Activated CD8-positive, alpha-beta memory T cell treated with anti-CD3 and anti-CD28 coated beads, Interleukin-2, amount 10 ng/mL, durations not matched to agents 7 days and 5 days (primary cell): ENCODE results near the gene TOMM40L. TPM values are rescaled to one million over a fixed set of nuclear protein-coding genes. Genes with fewer than 3 reads are reported as not detected.

Experiments
- ATAC-seq: fragments of 150-1000 bp; cut with Tn5 transposase; one replicate; pipeline ENCODE4 v1.10.0; 2021; ENCODE audit warnings: moderate library complexity
- CTCF ChIA-PET: fragments of 350-600 bp; sonication (Branson Sonifier 250); formaldehyde crosslinking; loops from one replicate; lab custom pipeline; 2021; ENCODE audit warnings: antibody characterized with exemption; lab: Charles Lee
- DNase-seq: peaks from one replicate; pipeline ENCODE4 v3.0.0-alpha.2; 2020
- H3K27ac Mint-ChIP-seq: one replicate; pipeline ENCODE4 v1.8.0; 2021; ENCODE audit warnings: mild to moderate bottlenecking, mixed read lengths
- H3K27me3 Mint-ChIP-seq: one replicate; pipeline ENCODE4 v1.8.0; 2021; ENCODE audit warnings: mixed read lengths
- H3K36me3 Mint-ChIP-seq: one replicate; pipeline ENCODE4 v1.8.0; 2021; ENCODE audit warnings: mild to moderate bottlenecking, mixed read lengths
- H3K4me1 Mint-ChIP-seq: one replicate; pipeline ENCODE4 v1.8.0; 2021; ENCODE audit warnings: mixed read lengths
- H3K4me3 Mint-ChIP-seq: one replicate; pipeline ENCODE4 v1.8.0; 2021; ENCODE audit warnings: mild to moderate bottlenecking, moderate library complexity, mixed read lengths
- H3K9me3 Mint-ChIP-seq: one replicate; pipeline ENCODE4 v1.8.0; 2022; ENCODE audit warnings: low read depth, mixed read lengths
- total RNA-seq, 2 experiments: library from RNA; stranded (reverse); gene quantifications; one replicate each; pipeline ENCODE4 v1.2.3, GENCODE V29; 2021

The TOMM40L gene
- total RNA-seq: 10 to 100 TPM; 19.4 to 27.6 TPM

DNA sequence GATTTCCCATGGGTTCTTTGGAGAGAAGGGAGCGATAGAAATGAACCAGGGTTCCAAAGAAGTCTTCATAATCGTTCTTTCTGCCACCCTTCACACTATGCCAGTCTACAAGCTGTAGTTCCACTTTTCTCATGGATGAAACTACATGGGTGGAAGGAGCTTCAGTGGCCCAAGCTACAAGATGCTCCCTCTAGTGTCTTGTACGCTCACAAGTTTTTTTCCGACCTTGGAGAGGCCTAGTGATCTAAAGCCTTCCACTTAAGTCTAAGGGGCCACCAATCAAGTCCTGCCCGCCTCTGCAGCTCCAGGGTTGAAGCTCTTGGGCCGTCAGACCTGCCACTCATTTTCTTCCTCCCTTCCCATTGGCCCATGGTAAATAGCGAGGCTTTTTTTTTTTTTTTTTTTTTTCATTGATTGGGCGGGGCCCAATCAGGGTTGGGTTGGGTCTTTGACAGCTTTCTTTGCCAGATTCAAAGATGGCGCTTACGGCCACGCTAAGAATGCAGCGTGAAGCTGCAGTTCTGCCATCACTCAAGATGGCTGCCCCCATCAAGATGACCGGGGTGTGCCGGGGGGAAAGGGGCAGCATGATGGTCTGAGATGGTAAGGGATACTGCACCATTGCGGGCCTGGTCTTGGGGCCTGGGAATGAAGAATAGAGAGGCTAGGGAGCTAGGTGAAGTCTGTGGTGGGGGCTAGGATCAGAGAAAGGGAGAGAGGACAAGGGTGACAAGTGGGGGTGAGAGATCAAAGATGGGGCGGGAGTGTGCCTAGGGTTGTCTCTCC lies at the start of gene TOMM40L:
Gene TOMM40L, plus strand, starts transcription at position 527 of the 786 bp plus-strand sequence. CDS start 430 bp downstream, outside the sequence.
- peaks cover 32% of the 10 kb centered on the region for H3K4me1 Mint-ChIP-seq
- peak; percentile 98 for ATAC-seq
- H3K9me3 Mint-ChIP-seq: no peaks in the 10 kb centered on the region
- peak within 1 kb of the TSS; percentile 95 for H3K4me3 Mint-ChIP-seq
- DNase-seq: peak; percentile 97
- H3K27me3 Mint-ChIP-seq: no peaks in the 10 kb centered on the region
- peaks cover 3% of the 10 kb centered on the region for H3K36me3 Mint-ChIP-seq
- H3K27ac Mint-ChIP-seq: peak within 1 kb of the TSS; percentile 93
- CTCF ChIA-PET: interaction anchor here (0.6 to 11.7 kb wide), 38 partner anchors 8 to 514 kb away, joined by 3 to 215 read pairs (median 6); partner anchors contain the start of genes ADAMTS4, B4GALT3, CFAP126 and FCER1G

DNA sequence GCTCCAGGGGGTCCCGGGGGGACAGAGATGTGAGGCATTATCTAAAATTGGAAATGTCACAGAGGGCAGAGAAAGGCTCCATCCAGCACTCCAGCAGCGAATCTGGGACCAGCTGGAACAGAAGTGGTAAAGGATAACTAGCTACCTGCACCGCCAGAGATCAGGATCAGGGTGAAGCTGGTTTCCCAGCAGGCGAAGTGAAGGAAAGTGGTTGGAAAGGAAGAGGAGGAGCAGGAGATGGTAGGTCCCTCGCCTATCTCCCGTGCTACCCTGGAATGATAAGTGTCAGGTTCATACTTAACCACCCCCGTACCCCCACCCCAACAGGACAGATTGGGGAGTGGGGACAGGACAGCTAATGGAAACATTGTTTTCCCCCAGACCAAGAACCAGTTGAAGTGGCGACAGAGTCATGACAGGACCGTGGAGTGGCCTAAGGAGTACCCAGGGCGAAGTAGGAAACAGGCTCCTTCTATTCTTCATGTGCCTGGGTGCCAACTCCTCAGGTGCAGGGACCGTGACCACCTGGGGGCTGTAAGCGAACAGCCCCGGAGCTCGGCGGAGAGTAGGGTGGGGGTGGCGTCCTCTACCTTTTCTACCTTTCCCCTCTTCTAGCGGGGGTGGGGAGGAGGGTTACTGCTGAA lies 49.3 kb upstream of the TOMM40L start:
- CTCF ChIA-PET: interaction anchor here (1.1 to 3.7 kb wide), 6 partner anchors 8 to 51 kb away, joined by 3 to 34 read pairs (median 6); partner anchors contain the start of genes PPOX and TOMM40L

DNA sequence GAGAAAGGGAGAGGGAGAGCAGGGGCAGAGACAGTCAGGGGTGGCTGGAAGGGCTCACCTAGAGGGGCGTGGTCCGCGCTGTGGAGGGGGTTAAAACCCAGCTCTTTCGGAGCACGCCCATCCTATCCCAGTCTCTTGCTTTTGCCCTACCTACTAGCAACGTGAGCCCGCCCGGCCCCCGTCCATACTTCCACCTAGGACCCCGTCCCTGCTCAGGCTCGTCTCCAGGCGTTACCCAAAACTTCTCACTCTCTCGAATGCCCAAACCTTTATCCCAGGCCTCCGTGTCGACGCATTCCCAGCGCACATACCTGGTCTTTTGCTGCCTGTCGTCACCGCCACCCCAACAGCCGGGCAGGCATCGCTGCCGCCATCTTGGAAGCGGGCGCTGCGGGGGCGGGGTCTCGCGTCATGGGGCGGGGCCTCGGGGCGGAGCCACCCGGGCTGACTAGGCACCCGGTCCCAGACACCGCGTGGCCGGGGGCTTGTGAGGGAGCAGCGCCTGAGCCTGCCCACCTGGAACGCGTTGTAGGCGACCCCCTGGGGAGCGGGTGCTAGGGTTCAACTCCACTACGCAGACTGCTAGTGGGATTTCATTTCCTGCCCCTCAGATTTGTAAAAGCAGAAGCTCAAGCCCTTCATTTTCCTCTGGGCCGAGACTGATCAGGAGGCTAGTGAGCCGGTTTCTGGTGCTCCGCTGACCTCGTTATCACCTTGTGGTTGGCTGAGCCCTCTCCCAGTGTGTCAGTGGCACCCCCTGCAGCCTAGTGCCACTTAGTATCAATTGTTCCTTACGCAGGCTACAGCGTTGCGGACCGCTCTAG lies 48.5 kb upstream of the TOMM40L start, which contains the start of gene B4GALT3:
Gene B4GALT3, minus strand, starts transcription at position 396 of the 824 bp plus-strand sequence. CDS start 1,447 bp downstream, outside the sequence.
- DNase-seq (peak; percentile 94), ATAC-seq (peak; percentile 92)
- Mint-ChIP-seq H3K27ac (peak within 1 kb of the TSS; percentile 99), H3K27me3 (no peaks in the 10 kb centered on the region), H3K9me3 (no peaks in the 10 kb centered on the region), H3K4me3 (peak within 1 kb of the TSS; percentile 99), H3K36me3 (peaks cover 28% of the 10 kb centered on the region), H3K4me1 (peaks cover 58% of the 10 kb centered on the region)
- CTCF ChIA-PET: interaction anchor here (1.1 to 3.7 kb wide), 7 partner anchors 9 to 51 kb away, joined by 3 to 34 read pairs (median 5); partner anchors contain the start of genes PPOX and TOMM40L

More for the DNA sequence above, 49.3 kb upstream of the TOMM40L start:
- Mint-ChIP-seq H3K36me3 (peaks cover 32% of the 10 kb centered on the region), H3K9me3 (no peaks in the 10 kb centered on the region), H3K27ac (peak overlapping the region; percentile 99), H3K27me3 (no peaks in the 10 kb centered on the region), H3K4me3 (peak overlapping the region; percentile 99), H3K4me1 (peaks cover 51% of the 10 kb centered on the region)
- ATAC-seq (no peak), DNase-seq (no peak)

DNA sequence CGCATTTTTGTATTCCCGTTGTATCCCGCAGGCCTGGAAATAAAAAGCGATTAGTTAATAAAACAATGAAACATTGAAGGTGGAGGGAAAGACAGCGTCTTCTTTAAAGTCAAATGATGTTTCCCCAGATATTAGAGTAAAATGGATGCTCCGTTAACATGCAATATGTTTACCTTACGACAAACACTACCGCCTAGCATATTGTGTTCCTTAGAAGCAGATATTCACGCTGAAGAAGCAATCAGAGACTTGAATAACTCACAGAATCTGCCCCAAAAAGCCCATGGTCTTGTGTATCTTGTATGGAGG lies 48.0 kb upstream of the TOMM40L start:
- H3K27me3 Mint-ChIP-seq: no peaks in the 10 kb centered on the region
- ATAC-seq: no peak
- peaks cover 64% of the 10 kb centered on the region for H3K4me1 Mint-ChIP-seq
- no peaks in the 10 kb centered on the region for H3K9me3 Mint-ChIP-seq
- peak overlapping the region; percentile 99 for H3K4me3 Mint-ChIP-seq
- H3K36me3 Mint-ChIP-seq: peaks cover 26% of the 10 kb centered on the region
- CTCF ChIA-PET: interaction anchor here (1.1 to 3.7 kb wide), 7 partner anchors 8 to 50 kb away, joined by 3 to 34 read pairs (median 5); partner anchors contain the start of genes PPOX and TOMM40L
- no peak for DNase-seq
- peak overlapping the region; percentile 99 for H3K27ac Mint-ChIP-seq

DNA sequence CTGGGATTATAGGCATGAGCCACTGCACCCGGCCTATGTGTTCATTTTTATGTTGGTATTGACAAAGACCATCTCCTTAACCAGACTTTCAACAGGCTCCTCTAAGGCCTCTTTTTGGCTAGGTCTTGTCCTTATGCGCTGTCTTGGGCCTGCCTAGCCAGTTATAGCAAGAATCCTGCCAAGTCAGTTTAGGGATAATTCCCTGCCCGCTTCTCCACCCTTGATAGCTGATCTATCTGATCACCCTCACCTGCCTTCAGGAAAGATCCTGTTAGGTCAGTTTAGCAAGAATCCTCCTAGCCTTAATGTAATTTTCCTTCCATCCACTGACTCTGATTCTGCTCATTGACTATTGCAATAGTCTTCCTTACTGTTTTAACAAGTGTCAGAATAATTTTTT lies 46.2 kb upstream of the TOMM40L start:
- no peaks in the 10 kb centered on the region for H3K9me3 Mint-ChIP-seq
- no peaks in the 10 kb centered on the region for H3K27me3 Mint-ChIP-seq
- peaks cover 72% of the 10 kb centered on the region for H3K4me1 Mint-ChIP-seq
- peak overlapping the region; percentile 56 for H3K27ac Mint-ChIP-seq
- DNase-seq (no peak), ATAC-seq (no peak)
- peaks cover 15% of the 10 kb centered on the region for H3K36me3 Mint-ChIP-seq
- no peak overlapping the region for H3K4me3 Mint-ChIP-seq
- CTCF ChIA-PET: interaction anchor here (1.0 to 5.3 kb wide), 6 partner anchors 12 to 203 kb away, joined by 3 to 61 read pairs (median 31); partner anchors contain the start of genes NDUFS2, PPOX and TOMM40L

DNA sequence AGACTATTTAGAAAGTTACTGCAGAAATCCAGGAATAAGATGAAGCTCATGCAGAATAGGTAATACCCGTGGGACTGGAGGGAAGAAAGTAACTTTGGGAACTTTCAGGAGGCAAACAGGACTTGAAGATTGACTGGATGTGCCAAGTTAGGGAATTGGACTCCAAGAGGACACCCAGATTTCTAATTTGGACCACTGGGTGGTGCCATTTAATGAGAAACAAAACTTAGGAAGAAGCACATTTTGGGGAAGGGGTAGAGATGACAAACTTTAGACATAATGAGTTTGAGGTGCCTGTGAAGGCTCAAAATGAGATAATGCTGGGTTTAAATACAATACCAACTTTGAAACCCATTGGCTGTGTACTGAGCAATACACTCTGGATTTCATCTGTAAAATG lies 45.2 kb upstream of the TOMM40L start:
- Mint-ChIP-seq H3K27ac (peak overlapping the region; percentile 71), H3K9me3 (no peaks in the 10 kb centered on the region), H3K27me3 (no peaks in the 10 kb centered on the region), H3K4me1 (peaks cover 74% of the 10 kb centered on the region), H3K4me3 (no peak overlapping the region), H3K36me3 (peaks cover 9% of the 10 kb centered on the region)
- ATAC-seq (no peak), DNase-seq (no peak)
- CTCF ChIA-PET: interaction anchor here (0.6 to 5.3 kb wide), 11 partner anchors 10 to 235 kb away, joined by 3 to 61 read pairs (median 7); partner anchors contain the start of genes ADAMTS4, NDUFS2, PPOX and TOMM40L

DNA sequence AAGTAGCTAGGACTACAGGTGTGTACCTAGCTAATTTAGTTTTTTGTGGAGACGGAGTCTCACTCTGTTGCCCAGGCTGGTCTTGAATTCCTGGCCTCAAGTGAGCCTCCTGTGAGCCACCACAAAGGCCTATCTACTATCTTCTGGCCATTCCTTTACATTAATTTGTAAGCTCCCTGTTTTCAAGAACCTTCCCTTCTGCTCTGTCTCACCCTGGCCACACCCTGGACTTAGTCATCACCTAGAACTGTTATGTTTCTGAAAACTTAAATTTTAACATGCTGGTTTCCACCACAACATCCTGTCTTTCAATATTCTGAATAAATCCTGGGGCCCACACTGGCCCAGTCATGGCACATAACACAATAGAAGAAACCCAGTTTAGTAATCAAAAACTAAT lies 43.6 kb upstream of the TOMM40L start:
- peak overlapping the region; percentile 96 for H3K27ac Mint-ChIP-seq
- H3K27me3 Mint-ChIP-seq: no peaks in the 10 kb centered on the region
- H3K9me3 Mint-ChIP-seq: no peaks in the 10 kb centered on the region
- peak; percentile 67 for ATAC-seq
- peaks cover 78% of the 10 kb centered on the region for H3K4me1 Mint-ChIP-seq
- H3K36me3 Mint-ChIP-seq: peaks cover 4% of the 10 kb centered on the region
- DNase-seq: peak; percentile 85
- CTCF ChIA-PET: interaction anchor here (0.7 to 5.3 kb wide), 12 partner anchors 10 to 535 kb away, joined by 3 to 61 read pairs (median 10); partner anchors contain the start of genes NDUFS2, PPOX, SLAMF1 and TOMM40L
- peak overlapping the region; percentile 25 for H3K4me3 Mint-ChIP-seq

DNA sequence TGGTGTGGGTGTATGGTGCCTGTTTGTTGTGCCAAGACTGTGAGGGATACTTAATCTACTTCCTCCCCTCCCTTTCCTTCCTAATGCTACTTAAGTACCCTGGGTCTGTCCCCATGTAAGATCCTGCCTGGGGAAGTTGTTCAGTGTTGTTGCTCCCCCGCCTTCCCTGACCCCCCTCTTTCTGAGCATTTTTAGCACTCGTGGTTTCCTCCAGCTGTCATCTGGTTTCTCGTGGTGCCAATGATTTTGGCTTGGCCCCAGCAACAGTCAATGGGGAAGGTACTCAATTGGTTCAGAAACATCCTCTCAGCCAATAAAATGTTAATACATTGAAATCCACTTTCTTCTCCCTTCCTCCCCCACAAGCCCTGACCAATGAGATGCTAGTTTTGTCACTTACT lies 40.6 kb upstream of the TOMM40L start:
- Mint-ChIP-seq H3K9me3 (no peaks in the 10 kb centered on the region), H3K36me3 (peaks cover 5% of the 10 kb centered on the region), H3K4me1 (peaks cover 75% of the 10 kb centered on the region), H3K27ac (peak overlapping the region; percentile 96), H3K4me3 (peak overlapping the region; percentile 61), H3K27me3 (no peaks in the 10 kb centered on the region)
- CTCF ChIA-PET: interaction anchor here (1.2 to 2.5 kb wide), 5 partner anchors 8 to 53 kb away, joined by 3 to 21 read pairs (median 11); partner anchors contain the start of genes B4GALT3, DEDD, NDUFS2 and PPOX
- DNase-seq: peak; percentile 93
- peak; percentile 80 for ATAC-seq

DNA sequence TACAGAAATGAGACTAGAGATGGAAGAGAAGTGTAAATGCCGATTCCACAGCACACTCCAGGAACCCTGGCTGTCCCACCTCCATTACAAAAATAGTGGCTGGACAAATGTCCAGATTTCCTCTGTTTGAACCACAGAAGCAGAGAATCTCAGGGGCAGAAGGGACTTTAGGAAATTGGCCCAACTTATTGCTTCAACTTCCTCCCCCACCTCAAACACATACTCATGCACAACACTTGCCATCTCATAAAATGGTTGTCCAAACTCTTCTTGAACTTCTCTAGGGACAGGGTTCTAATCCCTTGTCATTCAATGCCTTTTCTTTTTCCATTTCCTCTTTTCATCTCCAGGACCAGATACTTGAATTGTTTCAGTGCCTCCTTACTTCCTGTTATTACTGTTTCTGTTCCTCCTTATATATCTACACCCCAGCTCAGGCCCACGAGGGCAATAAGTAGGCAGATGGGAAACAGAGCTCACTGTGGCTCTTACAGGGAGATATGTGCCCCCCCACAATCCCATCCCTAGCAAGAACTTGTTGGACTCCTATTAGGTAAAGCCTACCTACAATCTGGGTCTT lies 40.0 kb upstream of the TOMM40L start:
- Mint-ChIP-seq H3K27me3 (no peaks in the 10 kb centered on the region), H3K36me3 (peaks cover 5% of the 10 kb centered on the region), H3K4me1 (peaks cover 70% of the 10 kb centered on the region), H3K4me3 (peak overlapping the region; percentile 61), H3K9me3 (no peaks in the 10 kb centered on the region), H3K27ac (peak overlapping the region; percentile 96)
- DNase-seq: no peak
- CTCF ChIA-PET: interaction anchor here (0.7 to 2.5 kb wide), 8 partner anchors 8 to 129 kb away, joined by 3 to 21 read pairs (median 5); partner anchors contain the start of genes B4GALT3, DEDD, NDUFS2 and PPOX
- peak; percentile 4 for ATAC-seq

DNA sequence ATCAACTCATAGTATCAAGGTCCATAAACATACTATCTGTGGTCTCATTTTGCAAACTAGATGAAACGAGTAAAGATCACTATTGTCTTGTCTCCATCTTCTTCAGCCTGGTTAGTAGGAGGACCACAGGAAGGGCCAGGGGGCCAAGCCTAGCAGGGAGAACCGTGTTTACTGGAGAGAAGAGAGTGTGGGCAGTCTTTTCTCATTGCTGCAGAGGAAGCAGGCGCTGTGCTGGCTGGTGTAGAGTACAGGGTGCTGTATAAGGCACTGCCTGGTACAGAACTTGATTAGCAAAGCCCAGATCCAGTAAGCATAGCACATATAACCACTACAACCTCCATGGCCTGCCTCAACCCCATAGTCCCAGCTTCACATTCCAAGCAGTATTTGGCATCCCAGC lies 38.5 kb upstream of the TOMM40L start:
- Mint-ChIP-seq H3K27me3 (no peaks in the 10 kb centered on the region), H3K27ac (peak overlapping the region; percentile 96), H3K36me3 (peaks cover 5% of the 10 kb centered on the region), H3K4me3 (no peak overlapping the region), H3K9me3 (no peaks in the 10 kb centered on the region), H3K4me1 (peaks cover 62% of the 10 kb centered on the region)
- CTCF ChIA-PET: interaction anchor here (0.7 to 2.3 kb wide), 2 partner anchors 21 to 22 kb away, joined by 4 to 11 read pairs; partner anchors contain the start of gene PPOX
- ATAC-seq: no peak
- no peak for DNase-seq

DNA sequence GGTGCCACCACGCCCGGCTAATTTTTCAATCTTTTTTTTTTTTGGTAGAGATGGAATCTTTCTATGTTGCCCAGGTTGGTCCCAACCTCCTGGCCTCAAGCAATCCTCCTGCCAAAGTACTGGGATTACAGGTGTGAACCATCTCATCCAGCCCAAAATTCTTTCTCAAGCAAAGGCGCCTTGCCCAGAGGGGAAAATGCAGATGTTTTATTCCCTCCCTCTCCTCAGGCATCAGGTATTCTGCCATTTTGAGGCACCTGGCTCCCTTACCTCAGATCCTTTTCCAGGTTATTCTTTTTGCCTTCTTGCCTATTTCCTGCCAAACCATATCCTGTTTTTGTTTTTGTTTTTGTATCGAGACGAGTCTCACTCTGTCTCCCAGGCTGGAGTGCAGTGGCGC lies 37.5 kb upstream of the TOMM40L start:
- Mint-ChIP-seq H3K4me3 (no peak overlapping the region), H3K27me3 (no peaks in the 10 kb centered on the region), H3K4me1 (peaks cover 60% of the 10 kb centered on the region), H3K27ac (peak overlapping the region; percentile 18), H3K9me3 (no peaks in the 10 kb centered on the region), H3K36me3 (peaks cover 1% of the 10 kb centered on the region)
- ATAC-seq: no peak
- no peak for DNase-seq
- CTCF ChIA-PET: interaction anchor here (0.6 to 2.1 kb wide), 4 partner anchors 16 to 538 kb away, joined by 3 to 6 read pairs (median 4); partner anchors contain the start of gene TOMM40L

DNA sequence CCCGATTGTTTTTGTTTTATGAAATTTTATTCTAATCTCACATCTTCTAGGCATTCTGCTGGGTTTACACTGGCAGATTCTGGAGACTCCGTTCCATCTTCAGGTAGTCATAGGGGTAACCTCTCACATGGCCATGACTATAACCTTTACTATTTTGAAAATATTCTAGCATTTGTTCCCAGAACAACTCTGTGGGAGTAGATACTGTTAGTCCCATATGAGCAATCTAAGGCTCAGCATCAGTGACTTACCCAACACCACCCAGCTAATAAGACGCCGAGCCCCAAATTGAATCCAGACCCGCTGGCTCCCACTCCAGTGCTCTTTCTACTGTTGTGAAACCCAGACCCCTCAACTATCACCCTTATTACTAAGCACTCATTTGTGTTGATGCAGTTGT lies 36.8 kb upstream of the TOMM40L start:
- Mint-ChIP-seq H3K4me1 (peaks cover 53% of the 10 kb centered on the region), H3K27ac (peak overlapping the region; percentile 8), H3K36me3 (peaks cover 1% of the 10 kb centered on the region), H3K27me3 (no peaks in the 10 kb centered on the region), H3K4me3 (no peak overlapping the region), H3K9me3 (no peaks in the 10 kb centered on the region)
- DNase-seq (no peak), ATAC-seq (no peak)
- CTCF ChIA-PET: interaction anchor here (1.8 to 7.0 kb wide), 4 partner anchors 7 to 102 kb away, joined by 6 to 61 read pairs (median 32); partner anchors contain the start of genes NDUFS2 and TOMM40L
